Keratinocyte (primary cell): ENCODE results near the gene MIA. TPM values are rescaled to one million over a fixed set of nuclear protein-coding genes. Genes with fewer than 3 reads are reported as not detected.
"Not testable (repeated sequence)": the region's sequence is repeated elsewhere in the genome, so short reads cannot be mapped to it uniquely, and the experiment has no call there.

Experiments used
- DNase-seq: peaks from one replicate; pipeline ENCODE4 v3.0.0-alpha.2; 2011; ENCODE audit warnings: low read depth, missing footprints, low spot score
- FAIRE-seq: peaks from 2 replicates; lab custom pipeline; 2011; peaks lifted over from hg19 to GRCh38; lab: Jason Lieb, UNC
- H2AFZ ChIP-seq: 2 replicates; pipeline ENCODE4 v1.6.0; 2012; ENCODE audit warnings: low read length, control low read depth, inconsistent platforms; ENCODE audit not compliant: control insufficient read depth
- H3K27ac ChIP-seq: 2 replicates; pipeline ENCODE4 v1.5.1; 2011; ENCODE audit warnings: low read length; ENCODE audit not compliant: control insufficient read depth, insufficient read depth
- H3K27me3 ChIP-seq: 3 replicates; pipeline ENCODE4 v1.6.0; 2011; ENCODE audit warnings: low read length; ENCODE audit not compliant: control insufficient read depth, insufficient read depth; ENCODE audit errors: extremely low read depth
- H3K36me3 ChIP-seq, 2 experiments: 2 replicates in 1 of 2; 3 replicates in 1 of 2; pipeline ENCODE4 v1.5.1; 2011; ENCODE audit warnings: low read length in 2 of 2, mild to moderate bottlenecking in 1 of 2; ENCODE audit not compliant: control insufficient read depth in 2 of 2, insufficient read depth in 2 of 2; ENCODE audit errors: extremely low read depth in 1 of 2
- H3K4me1 ChIP-seq: 3 replicates; pipeline ENCODE4 v1.5.1; 2011; ENCODE audit warnings: low read length; ENCODE audit not compliant: control insufficient read depth, insufficient read depth; ENCODE audit errors: extremely low read depth
- H3K4me2 ChIP-seq: 3 replicates; pipeline ENCODE4 v1.6.0; 2011; ENCODE audit warnings: low read depth, low read length; ENCODE audit not compliant: control insufficient read depth, insufficient read depth; ENCODE audit errors: extremely low read depth
- H3K4me3 ChIP-seq, 3 experiments: fragments of 200-600 bp in 1 of 3; sonication (generic) in 1 of 3; 2 replicates in 2 of 3; 3 replicates in 1 of 3; pipeline ENCODE4 v1.5.1; 2011 to 2016; ENCODE audit warnings: low read length in 3 of 3, mild to moderate bottlenecking in 3 of 3, control low read depth in 2 of 3, inconsistent platforms in 1 of 3, low read depth in 1 of 3, mixed read lengths in 1 of 3, mixed run types in 1 of 3, moderate library complexity in 1 of 3; ENCODE audit not compliant: control insufficient read depth in 2 of 3, insufficient read depth in 2 of 3; ENCODE audit errors: extremely low read depth in 1 of 3
- H3K79me2 ChIP-seq: 2 replicates; pipeline ENCODE4 v1.6.0; 2012; ENCODE audit warnings: low read length; ENCODE audit not compliant: control insufficient read depth, insufficient read depth
- H3K9ac ChIP-seq: 3 replicates; pipeline ENCODE4 v1.6.0; 2011; ENCODE audit warnings: low read length; ENCODE audit not compliant: control insufficient read depth, insufficient read depth; ENCODE audit errors: extremely low read depth
- H3K9me1 ChIP-seq: 3 replicates; pipeline ENCODE4 v1.6.0; 2011; ENCODE audit warnings: low read length; ENCODE audit not compliant: control insufficient read depth, insufficient read depth; ENCODE audit errors: extremely low read depth
- H3K9me3 ChIP-seq: 2 replicates; pipeline ENCODE4 v1.5.1; 2012; ENCODE audit warnings: low read depth, low read length; ENCODE audit not compliant: control insufficient read depth
- H4K20me1 ChIP-seq: 3 replicates; pipeline ENCODE4 v1.6.0; 2011; ENCODE audit warnings: low read length; ENCODE audit not compliant: control insufficient read depth, insufficient read depth; ENCODE audit errors: extremely low read depth
- dilution Hi-C: fragments of 300-500 bp; cut with MboI; formaldehyde crosslinking; loops from one replicate; pipeline ENCODE4 v1.7.0; 2020; ENCODE audit warnings: low sequenced_read_pairs; ENCODE audit not compliant: extremely low pct_ligation_motif_present
- polyA plus RNA-seq, 5 experiments: library from polyadenylated mRNA; depleted of rRNA in 3 of 5; stranded (reverse) in 3 of 5; stranded (forward) in 1 of 5; unstranded in 1 of 5; fragments of >200 nt; gene quantifications; 1 replicate in 1 of 5; 2 replicates in 3 of 5; 3 replicates in 1 of 5; pipeline versions ENCODE4 v1.2.1 to v1.2.3, GENCODE V29; 2011 to 2012; ENCODE audit warnings: missing spikeins in 2 of 5, low read depth in 1 of 5, low replicate concordance in 1 of 5

MIA gene
- polyA plus RNA-seq, 1 donor (not counting 4 experiments of a cell fraction or from before 2014, with no cell fraction given): 3.4 TPM

- H3K9ac ChIP-seq, H3K27me3 ChIP-seq, H3K9me1 ChIP-seq, DNase-seq, FAIRE-seq, H3K4me2 ChIP-seq, H3K79me2 ChIP-seq, H3K4me3 ChIP-seq, dilution Hi-C loops, H3K27ac ChIP-seq, H2AFZ ChIP-seq, H3K9me3 ChIP-seq, H4K20me1 ChIP-seq, H3K36me3 ChIP-seq, H3K4me1 ChIP-seq: not testable (repeated sequence)
Measured at GRCh38 chr19:40826312-40826698, 51.0 kb downstream of the MIA start.

DNA sequence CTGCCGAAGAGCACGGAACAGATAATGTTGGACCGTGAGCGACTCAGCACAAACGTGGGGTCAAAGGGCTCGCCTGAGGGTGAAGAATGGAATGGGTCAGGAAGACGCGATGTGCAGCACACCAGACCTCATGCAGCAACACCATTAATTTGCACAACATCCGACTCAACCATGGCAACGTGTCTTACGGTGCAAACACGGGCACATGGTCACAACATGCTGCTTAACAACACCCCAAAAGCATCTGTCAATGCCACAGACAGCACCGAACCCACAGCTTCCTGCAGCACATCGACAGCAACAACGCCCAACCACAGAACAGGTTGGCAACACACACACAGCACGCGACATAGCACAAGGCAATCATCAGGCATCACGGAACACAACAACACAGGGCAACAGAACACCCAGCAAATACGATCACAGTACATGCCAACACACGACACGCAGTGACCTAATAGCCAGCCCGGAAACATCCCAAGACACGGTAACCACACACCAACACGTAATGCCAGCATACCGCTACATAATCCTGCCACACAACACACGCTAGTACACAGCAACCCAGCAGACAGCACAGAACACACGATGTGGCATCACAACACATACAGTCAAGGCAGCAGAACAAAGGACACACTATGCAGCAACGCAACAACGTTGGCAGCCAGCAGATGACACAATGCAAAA, 51.5 kb downstream of the MIA start:
- DNase-seq, H3K9me3 ChIP-seq, H3K36me3 ChIP-seq, H3K27ac ChIP-seq, H3K79me2 ChIP-seq, FAIRE-seq, H3K9me1 ChIP-seq, H2AFZ ChIP-seq, H3K27me3 ChIP-seq, H4K20me1 ChIP-seq, H3K4me3 ChIP-seq, dilution Hi-C loops, H3K9ac ChIP-seq, H3K4me2 ChIP-seq, H3K4me1 ChIP-seq: not testable (repeated sequence)

Other genes starting within 250 kb of the MIA start
- 20.2 to 41.3 TPM (median 27.2 TPM) in 3 replicates for gene SHKBP1, start 198.6 kb upstream of the MIA start, polyA plus RNA-seq
- gene LTBP4, start 174.2 kb upstream of the MIA start, polyA plus RNA-seq: 25.9 to 48.0 TPM (median 29.6 TPM) in 3 replicates
- 5.5 to 6.0 TPM (median 5.7 TPM) in 3 replicates for gene NUMBL, start 84.9 kb upstream of the MIA start, polyA plus RNA-seq
- 11.0 to 13.8 TPM (median 13.8 TPM) in 3 replicates for gene COQ8B, start 58.6 kb upstream of the MIA start, polyA plus RNA-seq
- gene ITPKC, start 58.4 kb upstream of the MIA start, polyA plus RNA-seq: 17.0 to 32.6 TPM (median 17.2 TPM) in 3 replicates
- gene ACTMAP, start 25.0 kb upstream of the MIA start, polyA plus RNA-seq: 1.4 to 2.8 TPM (median 1.4 TPM) in 3 replicates
- 54.5 to 129 TPM (median 93.4 TPM) in 3 replicates for gene SNRPA, start 24.3 kb upstream of the MIA start, polyA plus RNA-seq
- 13.2 to 17.1 TPM (median 15.0 TPM) in 3 replicates for gene RAB4B, start 2.7 kb downstream of the MIA start, polyA plus RNA-seq
- 31.6 to 57.0 TPM (median 41.0 TPM) in 3 replicates for gene EGLN2, start 23.7 kb downstream of the MIA start, polyA plus RNA-seq
- not detected in 3 replicates for gene CYP2A6, start 74.9 kb downstream of the MIA start, polyA plus RNA-seq
- not detected in 3 replicates for gene CYP2A7, start 106.7 kb downstream of the MIA start, polyA plus RNA-seq
- gene CYP2B6, start 215.8 kb downstream of the MIA start, polyA plus RNA-seq: not detected in 3 replicates